GM19099 (cell line): Measurements from ENCODE around the gene INPP5B.

Source experiments
- POLR2A ChIP-seq: IDR thresholded peaks from 3 replicates; pipeline ENCODE4 v1.6.1; 2011; ENCODE audit warnings: low read depth; ENCODE audit not compliant: insufficient read length; ENCODE audit errors: extremely low read depth

The INPP5B gene

GRCh38 chr1:37946703-37947360 lies at the start of gene INPP5B:
Gene INPP5B, minus strand, starts transcription at chr1:37947053. Its CDS starts 745 bp downstream, at chr1:37946308.
- TF ChIP-seq POLR2A, result peak; percentile 41

- TF ChIP-seq POLR2A, result peak; percentile 57
Observed at GRCh38 chr1:37995751-37996345, 49.0 kb upstream of the INPP5B start.

- no peak for TF ChIP-seq POLR2A
Observed at GRCh38 chr1:37994886-37995566, 48.2 kb upstream of the INPP5B start.

- TF ChIP-seq POLR2A, result no peak
Observed at GRCh38 chr1:37989361-37989930, 42.6 kb upstream of the INPP5B start.

- TF ChIP-seq POLR2A, result no peak
Observed at GRCh38 chr1:37987679-37988078, 40.8 kb upstream of the INPP5B start.

GRCh38 chr1:37983546-37983945 lies 36.7 kb upstream of the INPP5B start:
- no peak for TF ChIP-seq POLR2A

- TF ChIP-seq POLR2A, result no peak
Observed at GRCh38 chr1:37978541-37978940, 31.7 kb upstream of the INPP5B start.

- TF ChIP-seq POLR2A, result no peak
Observed at GRCh38 chr1:37974567-37974966, 27.7 kb upstream of the INPP5B start.

- no peak for TF ChIP-seq POLR2A
Observed at GRCh38 chr1:37965301-37965700, 18.4 kb upstream of the INPP5B start.

GRCh38 chr1:37958690-37959089 lies 11.8 kb upstream of the INPP5B start:
- no peak for TF ChIP-seq POLR2A

- TF ChIP-seq POLR2A, result no peak
Observed at GRCh38 chr1:37955685-37956084, 8.8 kb upstream of the INPP5B start.

- no peak for TF ChIP-seq POLR2A
Observed at GRCh38 chr1:37954316-37954971, 7.6 kb upstream of the INPP5B start.

- TF ChIP-seq POLR2A, result no peak
Observed at GRCh38 chr1:37952738-37953137, 5.9 kb upstream of the INPP5B start.

- no peak for TF ChIP-seq POLR2A
Observed at GRCh38 chr1:37951783-37952624, 5.2 kb upstream of the INPP5B start.
